Measurements from ENCODE around the gene RABGAP1L. TPM values are rescaled to one million over a fixed set of nuclear protein-coding genes. Genes with fewer than 3 reads are reported as not detected.
"Not testable (repeated sequence)": the region's sequence is repeated elsewhere in the genome, so short reads cannot be mapped to it uniquely, and the experiment has no call there.

The RABGAP1L gene
- total RNA-seq, 1 donor from 2014 or later: 28.0 TPM

DNA sequence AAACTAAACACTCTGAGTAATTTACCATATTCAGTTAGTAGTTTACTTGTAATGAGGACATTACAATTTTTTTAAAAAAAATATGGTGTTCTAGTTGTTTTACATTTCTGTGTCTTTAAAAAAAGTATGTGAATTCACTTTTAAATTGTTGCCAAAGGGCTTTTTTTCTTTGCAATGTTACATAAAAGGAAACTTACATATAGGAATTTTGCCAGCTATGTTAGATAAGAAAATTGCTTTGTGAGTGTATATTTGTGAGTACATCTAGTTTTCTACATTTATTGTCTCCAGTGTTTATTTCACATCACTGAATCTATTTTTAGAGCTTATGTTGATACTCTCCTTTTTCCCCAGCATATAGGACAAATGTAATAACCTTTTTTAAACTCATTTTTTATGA is 495.2 kb downstream of the RABGAP1L start:
- DNase-seq (ENCODE audit: low read depth, low spot score): no peak

DNA sequence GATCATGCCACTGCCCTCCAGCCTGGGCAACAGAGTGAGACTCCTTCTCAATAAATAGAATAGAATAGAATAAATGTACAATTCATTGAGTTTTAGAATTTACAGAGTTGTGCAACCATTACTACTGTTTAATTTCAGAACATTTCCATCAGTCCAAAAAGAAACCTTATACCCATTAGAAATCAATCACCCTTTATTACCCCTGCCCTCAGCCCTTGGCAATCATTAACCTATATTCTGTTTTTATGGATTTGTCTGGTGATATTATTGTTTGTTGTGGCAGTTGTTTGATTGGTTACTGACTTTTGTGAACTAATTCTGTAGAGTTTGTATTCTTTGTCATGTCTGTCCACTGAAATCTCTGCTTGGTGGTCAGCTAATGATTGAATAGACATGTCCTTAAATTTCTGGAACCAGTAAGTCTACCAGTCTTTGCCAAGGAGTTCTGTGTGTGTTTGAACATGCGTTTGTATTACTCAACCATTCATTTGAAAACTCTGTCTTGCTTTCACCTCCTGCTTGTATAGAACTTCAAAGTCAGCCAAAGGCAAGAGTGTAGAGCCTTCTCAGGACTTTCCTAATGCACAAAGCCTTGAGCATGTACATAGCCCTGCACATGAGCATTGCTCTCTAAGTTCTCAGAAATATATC is 497.2 kb downstream of the RABGAP1L start:
- no peak for DNase-seq (ENCODE audit: low read depth, low spot score)

- no peak for DNase-seq (ENCODE audit: low read depth, low spot score)
These were observed 498.1 kb downstream of the RABGAP1L start for GRCh38 chr1:174657411-174657810.

DNA sequence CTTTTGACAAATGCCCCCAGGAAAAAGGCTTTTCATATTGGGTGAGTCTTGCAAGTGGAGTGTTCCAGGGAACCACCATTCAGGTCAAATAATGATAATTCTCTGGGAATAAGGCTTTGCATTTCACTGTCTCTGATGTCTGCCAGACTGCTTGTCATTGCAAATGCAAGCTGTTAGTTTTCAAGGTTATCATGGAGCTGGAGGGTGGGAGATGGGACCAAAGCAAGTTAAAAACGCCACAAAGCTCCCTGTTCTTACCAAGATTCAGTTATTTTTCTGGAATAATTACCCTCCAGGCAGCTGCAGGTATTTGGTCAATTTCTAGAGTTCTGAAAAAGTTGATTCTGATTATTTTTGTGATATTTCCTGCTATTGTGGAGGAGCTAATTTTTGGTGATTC is 498.6 kb downstream of the RABGAP1L start:
- DNase-seq (ENCODE audit: low read depth, low spot score): no peak

GRCh38 chr1:174659823-174660222 is 500.5 kb downstream of the RABGAP1L start:
- DNase-seq (ENCODE audit: low read depth, low spot score): no peak

GRCh38 chr1:174660476-174660875 is 501.2 kb downstream of the RABGAP1L start:
- no peak for DNase-seq (ENCODE audit: low read depth, low spot score)

GRCh38 chr1:174663358-174663757 is 504.0 kb downstream of the RABGAP1L start:
- DNase-seq (ENCODE audit: low read depth, low spot score): no peak

DNA sequence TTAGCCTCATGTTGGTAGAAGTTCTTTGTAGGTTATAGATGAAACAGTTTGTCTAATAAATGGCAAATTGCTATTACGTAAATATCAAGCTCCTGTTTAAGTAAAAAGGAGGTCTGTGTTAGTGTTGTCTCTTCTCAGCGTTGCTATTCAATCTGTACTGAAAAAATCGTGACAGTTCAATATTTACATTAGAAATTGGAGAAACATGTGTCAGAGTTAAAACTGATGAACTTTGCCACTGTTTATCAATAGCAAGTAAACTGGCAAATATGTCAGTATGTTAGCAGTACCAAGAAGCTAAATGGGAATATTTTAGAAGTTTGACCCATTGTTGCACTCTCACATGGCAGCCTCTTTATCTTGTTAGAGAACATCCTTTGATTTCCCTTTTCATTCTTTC is 506.9 kb downstream of the RABGAP1L start:
- no peak for DNase-seq (ENCODE audit: low read depth, low spot score)

- no peak for DNase-seq (ENCODE audit: low read depth, low spot score)
These were observed 512.5 kb downstream of the RABGAP1L start for GRCh38 chr1:174671826-174672225.

DNA sequence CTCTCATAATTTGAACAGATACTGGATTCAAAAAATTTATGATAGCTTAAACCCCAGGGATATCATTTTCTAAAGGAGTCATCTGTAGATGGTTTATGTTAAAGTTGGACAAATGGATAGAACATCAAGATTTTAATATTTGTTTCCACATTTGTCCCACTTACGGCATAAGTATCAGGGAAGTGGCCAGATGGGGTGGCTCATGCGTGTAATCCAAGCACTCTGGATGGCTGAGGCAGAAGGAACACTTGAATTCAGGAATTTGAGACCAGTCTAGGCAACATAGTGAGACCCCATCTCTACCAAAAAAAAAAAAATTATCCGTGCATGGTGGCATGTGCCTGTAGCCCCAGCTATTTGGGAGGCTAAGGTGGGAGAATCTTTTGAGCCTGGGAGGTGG is 517.5 kb downstream of the RABGAP1L start:
- DNase-seq (ENCODE audit: low read depth, low spot score): no peak

DNA sequence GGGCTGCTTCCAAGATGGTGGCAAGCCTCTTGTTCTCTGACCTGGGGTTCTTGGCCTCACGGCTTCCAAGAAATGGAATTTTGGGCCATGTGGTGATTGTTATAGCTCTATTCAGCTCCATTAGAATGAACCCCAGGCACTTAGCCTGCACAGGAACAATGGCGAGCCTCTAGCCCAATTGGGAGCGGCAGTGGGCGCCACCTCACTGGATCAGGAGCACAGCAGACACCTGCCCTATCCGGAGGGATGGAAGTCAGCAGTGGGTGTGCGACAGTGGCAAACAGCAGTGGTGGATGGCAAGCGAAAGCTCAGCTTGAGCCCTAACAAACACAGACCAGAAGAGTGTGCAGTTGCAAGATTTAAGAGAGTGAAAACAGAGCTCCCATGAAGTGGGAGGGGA is 519.3 kb downstream of the RABGAP1L start:
- no peak for DNase-seq (ENCODE audit: low read depth, low spot score)

DNA sequence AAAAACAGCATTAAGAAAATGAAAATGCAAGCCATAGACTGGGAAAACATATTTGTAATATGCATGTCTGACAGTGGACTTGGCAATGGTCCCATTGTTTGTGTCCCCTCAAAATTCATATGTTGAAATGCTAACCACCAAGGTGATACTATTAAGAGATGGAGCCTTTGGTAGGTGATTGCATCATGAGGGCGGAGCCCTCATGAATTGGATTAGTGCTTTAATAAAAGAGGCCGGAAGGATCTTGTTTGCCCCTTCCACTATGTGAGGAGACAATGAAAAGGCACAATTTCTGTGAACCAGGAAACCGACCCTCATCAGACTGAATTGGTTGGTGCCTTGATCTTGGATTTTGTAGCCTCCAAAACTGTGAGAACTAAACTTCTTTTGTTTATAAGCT is 520.8 kb downstream of the RABGAP1L start:
- no peak for DNase-seq (ENCODE audit: low read depth, low spot score)

DNA sequence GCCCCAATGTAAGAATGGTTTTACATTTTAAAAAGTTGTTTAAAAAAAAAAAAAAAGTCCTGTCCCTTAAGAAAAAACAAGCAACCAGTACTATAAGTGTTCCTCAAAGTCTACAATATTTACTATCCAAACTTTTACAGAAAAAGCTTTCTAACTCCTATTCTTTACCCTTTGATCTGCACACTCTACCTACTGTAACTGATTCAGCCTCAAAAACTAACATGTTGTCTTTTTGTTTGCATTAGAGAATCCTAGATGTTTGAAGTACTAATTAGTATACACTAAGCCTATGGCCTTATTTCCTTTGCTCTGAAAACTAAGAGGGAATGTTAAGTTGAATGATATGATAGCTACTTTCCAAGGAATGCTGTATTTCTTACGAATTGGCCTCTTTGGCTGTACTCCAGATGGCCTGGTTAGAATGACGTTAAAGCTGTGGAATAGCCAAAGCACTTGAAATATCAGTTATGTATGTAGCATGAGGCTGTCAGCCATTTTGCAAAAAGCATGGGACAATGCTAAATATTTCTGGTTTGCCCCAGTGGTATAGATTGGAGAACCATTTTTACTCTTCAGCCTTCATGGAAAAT is 523.2 kb downstream of the RABGAP1L start:
- DNase-seq (ENCODE audit: low read depth, low spot score): no peak

DNA sequence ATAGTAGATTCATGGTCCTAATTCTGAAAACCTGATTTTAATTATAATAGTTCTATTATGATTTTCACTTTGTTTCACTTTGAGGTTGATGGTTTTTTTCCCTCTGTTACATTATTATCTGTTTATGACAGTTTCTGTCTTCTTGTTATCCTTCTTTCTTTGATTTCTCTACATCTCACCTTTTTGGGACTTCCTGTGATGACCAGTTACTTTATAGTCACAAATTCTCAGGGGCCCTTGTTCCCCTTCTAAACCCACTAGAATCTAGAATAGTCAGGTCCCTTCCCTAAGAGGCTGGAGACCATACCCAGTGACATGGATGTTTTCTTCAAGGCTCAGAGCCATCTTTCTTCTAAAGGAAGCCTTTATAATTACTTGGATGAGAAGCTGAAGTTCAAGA is 526.9 kb downstream of the RABGAP1L start:
- no peak for DNase-seq (ENCODE audit: low read depth, low spot score)

DNA sequence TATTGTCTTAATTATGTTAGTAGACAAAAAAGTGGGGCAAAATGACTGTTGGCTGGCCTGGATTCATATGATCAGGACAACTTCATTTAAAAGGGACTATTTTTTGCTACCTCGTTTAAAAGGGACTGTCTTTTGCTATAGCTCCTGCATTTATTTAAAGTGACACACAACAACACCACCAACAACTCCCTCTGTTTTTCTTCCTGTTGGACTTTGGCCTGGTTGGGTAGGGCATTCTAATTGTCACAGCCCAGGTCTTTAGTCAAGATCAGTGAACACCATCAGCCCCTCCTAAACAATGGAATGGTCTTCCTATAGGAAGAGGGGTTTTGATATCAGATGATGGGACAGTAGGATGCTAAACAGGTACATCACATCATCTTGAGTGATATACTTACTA is 530.2 kb downstream of the RABGAP1L start:
- no peak for DNase-seq (ENCODE audit: low read depth, low spot score)

GRCh38 chr1:174690266-174690665 is 530.9 kb downstream of the RABGAP1L start:
- DNase-seq (ENCODE audit: low read depth, low spot score): no peak

DNA sequence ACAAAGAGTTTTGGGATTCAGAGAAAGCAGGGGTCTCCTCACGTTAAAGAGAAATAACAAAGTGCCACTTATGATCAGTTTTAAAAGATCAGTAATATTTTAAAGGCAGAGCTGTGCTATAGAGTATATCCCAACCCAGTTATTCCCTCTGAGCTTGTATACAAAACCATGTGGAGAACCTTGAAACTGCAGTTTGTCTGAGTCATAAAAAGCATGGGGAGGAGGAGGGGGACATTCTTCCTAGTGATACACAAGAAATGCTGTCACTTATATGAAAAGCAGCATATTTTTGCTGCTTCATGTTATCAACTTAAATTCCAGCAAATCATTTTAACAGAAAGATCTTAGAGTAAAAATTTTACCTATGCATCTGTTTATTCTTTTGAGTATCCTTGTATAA is 533.0 kb downstream of the RABGAP1L start:
- no peak for DNase-seq (ENCODE audit: low read depth, low spot score)

GRCh38 chr1:174693085-174693484 is 533.8 kb downstream of the RABGAP1L start:
- no peak for DNase-seq (ENCODE audit: low read depth, low spot score)

- not testable (repeated sequence) for DNase-seq (ENCODE audit: low read depth, low spot score)
These were observed 534.2 kb downstream of the RABGAP1L start for GRCh38 chr1:174693539-174693938.

DNA sequence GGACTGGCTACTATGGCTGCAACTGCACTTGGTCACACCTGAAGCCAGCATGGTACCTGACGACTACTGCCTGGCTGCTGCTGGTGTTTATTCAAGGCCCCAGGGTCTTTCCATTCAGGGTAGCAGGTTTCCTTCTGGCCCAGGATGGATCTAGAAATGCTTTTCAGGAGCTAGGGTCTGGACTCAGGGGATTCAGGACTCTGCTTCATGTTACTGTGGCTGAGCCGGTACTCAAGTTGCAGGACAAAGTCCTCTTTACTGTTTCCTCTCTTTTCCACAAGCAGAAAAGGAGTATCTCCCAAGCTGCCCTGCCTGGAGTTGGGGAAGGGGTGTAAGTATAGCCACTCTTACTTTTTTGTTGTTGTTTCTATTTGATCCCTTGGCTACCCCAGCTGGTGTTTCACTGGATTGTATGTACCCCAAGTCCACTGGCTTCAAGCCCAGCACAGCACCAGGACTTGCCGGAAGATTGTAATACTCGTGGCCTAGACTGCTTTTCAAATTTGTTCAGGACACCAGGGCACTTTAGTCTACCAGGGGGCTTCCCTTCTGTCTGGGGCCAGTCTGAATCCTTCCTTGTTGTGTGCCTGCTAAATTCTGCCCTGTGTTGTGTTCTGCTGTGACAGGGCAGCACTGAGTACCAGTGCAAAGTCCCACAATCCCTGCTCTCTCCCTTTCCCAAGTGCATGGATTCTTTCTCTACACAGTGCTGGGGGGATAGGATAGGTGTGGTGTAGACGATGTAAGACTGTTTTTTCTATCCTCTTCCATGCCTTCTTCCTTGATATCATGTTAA is 536.9 kb downstream of the RABGAP1L start:
- no peak for DNase-seq (ENCODE audit: low read depth, low spot score)

- DNase-seq (ENCODE audit: low read depth, low spot score): no peak
These were observed 541.0 kb downstream of the RABGAP1L start for GRCh38 chr1:174700314-174700713.

DNA sequence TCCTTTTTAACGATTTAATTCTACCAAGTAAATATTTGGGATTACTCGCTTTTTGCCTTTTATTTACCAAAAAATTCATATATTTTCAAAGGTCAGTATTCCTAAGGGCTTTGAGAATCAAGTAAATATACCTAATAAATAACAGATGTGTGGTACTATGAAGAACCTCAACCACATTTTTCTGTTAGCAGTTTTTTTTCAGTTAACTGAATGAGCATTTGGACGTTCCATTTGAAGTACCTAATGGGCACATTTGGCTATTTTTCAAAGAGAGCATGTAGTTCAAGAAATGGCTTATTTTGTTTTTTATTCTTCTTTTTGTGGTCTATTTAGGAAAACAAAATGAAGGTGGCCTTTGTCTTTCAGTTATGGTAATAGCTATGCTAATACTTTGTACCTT is 541.5 kb downstream of the RABGAP1L start:
- no peak for DNase-seq (ENCODE audit: low read depth, low spot score)

GRCh38 chr1:174701565-174701964 is 542.2 kb downstream of the RABGAP1L start:
- DNase-seq (ENCODE audit: low read depth, low spot score): no peak
